Stimulated activated CD8-positive, alpha-beta memory T cell treated with anti-CD3 and anti-CD28 coated beads, Interleukin-4, amount 100 ng/mL, for 4 hours (primary cell): Measurements from ENCODE around the gene SECISBP2.

ENCODE experiments used
- DNase-seq, 2 donors: peaks; one replicate each; pipeline ENCODE4 v3.0.0-alpha.2; 2020; ENCODE audit warnings: low read depth in 2 of 2, low spot score in 1 of 2

Gene SECISBP2

DNA sequence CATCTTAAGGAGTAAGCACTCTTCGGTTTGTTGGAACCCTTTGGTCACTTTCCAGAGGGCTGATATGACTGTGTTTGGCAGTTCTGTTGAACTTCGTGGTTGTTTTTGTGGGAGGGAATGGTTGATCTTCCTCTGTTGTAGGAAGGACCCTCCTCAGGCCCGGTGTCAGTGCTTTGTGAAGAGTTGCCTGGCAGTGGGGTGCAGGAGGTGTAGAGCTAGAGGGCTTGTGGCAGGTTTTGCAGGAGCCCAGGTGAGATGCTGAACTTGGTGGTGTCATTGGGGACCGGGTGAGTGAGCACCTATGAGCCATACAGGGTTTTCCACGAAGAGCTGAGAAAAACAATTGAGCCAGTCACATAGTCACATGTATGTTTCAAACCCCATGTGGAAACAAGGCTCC lies 27.2 kb downstream of the SECISBP2 start:
- no peak for DNase-seq

DNA sequence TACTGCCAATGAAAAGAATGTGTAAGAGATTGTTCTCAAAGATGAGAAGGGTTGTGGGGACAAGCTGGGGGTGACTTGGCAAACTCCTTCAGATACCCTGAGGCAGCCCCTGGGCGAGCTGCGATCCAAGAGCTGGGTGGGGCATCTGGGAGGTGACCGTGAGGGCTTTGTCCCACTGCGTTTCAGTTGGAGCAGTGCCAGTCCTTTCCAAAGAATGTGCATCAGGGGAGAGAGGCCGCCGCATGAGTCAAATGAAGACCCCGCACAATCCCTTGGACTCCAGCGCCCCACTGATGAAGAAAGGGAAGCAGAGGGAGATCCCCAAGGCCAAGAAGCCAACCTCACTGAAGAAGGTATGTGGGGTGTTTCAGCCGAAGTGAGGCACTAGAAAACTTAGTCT lies 28.4 kb downstream of the SECISBP2 start:
- DNase-seq, result no peak

DNA sequence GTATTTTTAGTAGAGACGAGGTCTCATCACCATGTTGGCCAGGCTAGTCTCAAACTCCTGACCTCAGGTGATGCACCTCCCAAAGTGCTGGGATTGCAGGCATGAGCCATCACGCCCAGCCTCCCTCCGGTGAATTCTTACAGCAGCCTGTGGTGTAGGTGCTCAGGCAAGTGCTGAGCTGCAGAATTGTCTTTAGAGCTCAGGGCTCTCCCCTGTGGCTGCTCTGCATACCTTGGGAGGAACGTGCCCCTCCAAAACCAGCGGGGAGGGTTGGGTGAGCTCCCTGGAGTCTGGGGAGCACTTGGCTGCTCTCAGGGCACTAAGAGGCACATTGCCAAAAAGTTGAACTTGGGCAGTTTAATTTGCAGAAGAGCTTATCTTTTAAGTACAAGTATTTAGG lies 29.4 kb downstream of the SECISBP2 start:
- DNase-seq, result no peak

DNA sequence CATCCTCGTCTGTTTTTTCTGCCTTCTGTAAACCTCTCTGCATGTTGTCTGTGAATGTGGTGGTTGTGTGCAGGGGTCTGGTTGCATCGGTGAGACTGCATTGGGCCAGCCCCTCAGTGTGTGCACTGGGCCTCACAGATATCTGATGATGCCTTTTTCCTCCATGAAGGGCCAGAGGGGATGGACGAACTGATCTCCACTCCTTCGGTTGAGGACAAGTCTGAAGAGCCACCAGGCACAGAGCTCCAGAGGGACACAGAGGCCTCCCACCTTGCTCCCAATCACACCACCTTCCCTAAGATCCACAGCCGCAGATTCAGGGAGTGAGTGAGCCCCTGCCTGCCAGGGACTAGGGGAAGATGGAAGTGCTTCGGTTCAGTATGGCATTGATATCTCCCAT lies 31.3 kb downstream of the SECISBP2 start:
- DNase-seq, result no peak

DNA sequence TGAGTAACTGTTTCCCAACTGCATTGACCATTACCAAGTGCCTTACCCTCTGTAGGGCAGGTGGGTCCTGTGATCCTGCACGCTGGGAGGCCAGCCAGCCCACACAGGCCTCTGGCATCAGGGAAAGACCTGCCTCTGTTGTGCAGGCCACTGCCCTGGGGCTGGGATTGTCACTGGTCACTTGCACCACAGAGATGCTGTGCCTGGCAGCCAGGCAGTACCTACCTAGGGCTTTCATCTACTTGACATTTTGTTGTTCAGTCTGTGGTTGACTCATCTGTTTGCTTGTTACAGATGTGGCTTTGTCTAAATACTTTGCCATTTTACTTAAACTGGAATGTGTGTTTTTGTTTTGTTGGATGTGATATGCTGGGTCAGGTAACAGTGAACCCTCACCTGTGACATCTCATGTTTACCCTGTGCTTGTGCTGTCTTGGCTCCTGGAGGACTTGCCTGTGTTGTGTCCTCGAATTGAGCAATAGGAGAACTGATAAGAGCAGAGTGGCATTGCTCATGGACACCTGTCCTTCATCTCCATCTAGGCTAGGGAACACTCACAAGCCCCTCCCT lies 32.8 kb downstream of the SECISBP2 start:
- no peak for DNase-seq

DNA sequence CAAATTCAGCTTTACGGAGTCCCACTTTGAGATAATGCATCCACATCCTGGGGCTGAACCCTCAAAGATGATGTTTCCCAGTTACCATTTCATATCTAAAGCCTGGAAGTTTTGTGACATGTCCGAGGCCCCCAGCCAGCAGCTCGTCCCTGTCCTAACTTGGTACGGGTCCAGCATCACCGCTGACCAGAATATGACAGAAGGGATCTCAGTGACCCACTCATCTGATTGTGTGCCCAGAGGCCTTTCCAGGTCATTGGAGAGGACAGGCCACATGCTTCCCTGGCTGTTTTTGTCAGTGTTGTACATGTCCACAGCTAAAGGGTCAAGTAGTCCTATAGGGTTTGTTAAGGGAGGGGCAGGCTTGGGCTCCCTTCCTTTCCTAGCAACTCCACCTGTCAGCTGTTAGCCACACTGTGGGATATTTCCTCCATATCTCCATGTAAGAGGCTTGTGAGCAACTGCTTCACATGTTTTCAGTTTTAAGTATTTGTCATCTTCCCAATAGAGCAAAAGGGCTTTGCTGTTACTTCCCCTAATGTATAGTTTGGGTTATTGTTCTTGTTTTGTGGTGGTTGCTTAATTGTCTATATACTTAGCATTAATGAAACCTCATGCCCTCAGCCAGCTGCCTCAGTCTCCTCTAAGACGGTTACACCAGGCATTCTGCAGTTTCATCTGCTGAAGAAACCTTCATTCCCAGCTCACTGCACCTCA lies 33.4 kb downstream of the SECISBP2 start:
- DNase-seq, result no peak

DNA sequence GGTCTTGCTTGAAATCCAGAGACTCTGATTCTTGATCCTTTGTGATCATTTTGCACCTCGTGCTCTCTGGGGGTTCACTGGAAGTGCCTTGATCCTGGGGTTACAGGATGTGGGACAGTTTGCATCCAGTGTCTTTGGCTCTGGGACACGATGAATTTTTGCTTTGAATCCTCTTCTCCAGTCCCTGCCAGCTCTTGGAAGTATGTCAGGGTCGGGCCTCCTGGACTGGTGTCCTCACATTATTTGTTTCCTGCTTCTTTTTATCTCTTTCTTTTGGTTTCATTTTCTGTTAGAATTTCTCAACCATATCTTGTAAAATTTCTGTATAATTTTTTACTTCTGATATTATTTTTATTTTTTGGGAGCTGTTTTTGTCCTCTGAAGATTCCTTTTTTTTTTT lies 34.2 kb downstream of the SECISBP2 start:
- no peak for DNase-seq

DNA sequence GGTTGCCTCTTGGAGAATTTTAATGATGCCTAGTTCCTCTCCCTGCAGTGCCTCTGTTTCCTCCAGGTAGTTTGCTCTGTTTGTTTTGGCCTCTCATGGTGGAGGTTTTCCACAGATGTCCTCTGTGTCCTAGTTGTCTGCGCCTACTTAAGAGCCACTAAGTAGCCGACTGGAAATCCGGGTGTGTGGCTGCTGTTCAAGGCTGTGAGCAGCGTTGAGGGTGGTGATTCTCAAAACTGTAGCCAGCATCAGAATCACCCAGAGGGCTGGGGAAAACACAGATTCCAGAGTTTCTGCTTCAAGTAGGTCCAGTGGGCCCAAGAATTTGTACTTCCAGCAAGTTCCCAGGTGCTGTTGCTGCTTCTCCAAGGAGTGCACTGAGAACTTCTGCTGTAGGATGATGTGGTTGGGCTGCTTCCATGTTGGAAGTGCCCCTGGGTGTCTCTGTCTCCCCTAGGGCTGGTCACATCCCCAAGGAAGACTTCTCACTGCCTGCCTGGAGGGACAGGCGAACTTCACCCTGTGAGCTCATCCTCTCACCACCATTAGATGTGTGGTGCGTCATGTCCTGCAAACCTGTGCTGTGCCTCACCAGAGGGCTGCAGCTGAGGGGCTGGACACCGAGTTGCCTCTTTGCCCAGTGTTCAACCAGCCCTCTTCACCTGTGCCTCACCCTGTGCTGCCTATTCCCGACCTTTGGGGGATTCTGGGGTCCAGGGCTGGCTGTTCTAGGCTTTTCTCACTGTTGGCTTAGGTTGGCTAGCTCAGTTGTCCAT lies 34.8 kb downstream of the SECISBP2 start:
- no peak for DNase-seq

DNA sequence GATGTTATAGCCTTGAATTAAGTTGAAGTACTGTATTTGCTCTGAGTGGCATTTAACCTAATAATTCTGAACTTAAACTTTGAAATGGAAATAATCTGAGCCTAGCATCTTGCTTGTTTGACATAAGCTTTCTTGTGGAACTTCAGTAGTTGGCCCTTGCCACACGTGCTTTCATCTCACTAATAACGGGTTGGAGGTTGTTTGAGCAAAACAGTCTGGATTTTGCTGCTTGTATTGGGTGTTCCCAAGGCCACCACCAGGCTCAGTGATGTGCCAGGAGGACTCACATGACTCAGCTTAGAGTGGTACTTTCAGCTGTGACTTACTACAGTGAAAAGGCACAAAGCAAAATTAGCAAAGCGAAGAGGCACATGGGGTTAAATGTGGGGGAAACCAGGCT lies 35.7 kb downstream of the SECISBP2 start:
- DNase-seq, result no peak

DNA sequence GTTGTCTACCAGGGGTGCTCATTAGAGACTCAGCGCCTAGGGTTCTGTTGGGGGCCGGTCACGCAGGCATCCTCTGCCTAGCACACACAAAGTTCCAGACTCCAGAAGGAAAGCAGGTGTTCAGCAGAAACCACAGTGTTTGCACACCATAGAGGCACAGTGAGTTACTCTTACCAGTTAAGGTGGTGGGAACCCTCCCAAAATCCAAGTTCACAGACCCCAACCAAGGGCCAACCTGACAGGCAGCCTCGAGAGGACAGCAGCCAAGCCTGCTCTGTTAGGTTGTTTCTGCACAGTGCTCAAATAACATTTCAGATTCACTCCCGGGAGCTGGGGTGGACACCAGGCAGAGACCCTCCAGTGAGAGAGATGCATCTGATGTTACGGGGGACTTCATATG lies 36.2 kb downstream of the SECISBP2 start:
- DNase-seq, result no peak

DNA sequence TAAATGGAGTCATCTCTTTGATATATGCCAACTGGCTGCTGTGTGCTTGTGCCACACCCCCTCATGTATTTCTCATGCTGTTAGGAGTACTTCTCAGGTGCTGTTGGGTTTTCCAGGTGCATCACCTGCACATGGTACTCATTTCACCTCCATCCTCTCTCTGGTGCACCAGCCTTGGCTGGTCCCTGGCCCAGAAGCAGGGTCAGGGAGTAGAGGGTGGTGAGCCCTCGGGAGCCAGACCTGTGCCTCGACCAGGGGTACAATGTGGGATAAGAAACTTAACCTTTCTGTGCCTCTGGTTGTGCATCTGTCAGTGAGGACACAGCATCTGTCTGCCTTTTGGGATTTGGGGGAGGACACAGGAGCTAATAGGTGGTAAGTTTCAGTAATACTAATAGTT lies 38.5 kb downstream of the SECISBP2 start:
- DNase-seq, result no peak

DNA sequence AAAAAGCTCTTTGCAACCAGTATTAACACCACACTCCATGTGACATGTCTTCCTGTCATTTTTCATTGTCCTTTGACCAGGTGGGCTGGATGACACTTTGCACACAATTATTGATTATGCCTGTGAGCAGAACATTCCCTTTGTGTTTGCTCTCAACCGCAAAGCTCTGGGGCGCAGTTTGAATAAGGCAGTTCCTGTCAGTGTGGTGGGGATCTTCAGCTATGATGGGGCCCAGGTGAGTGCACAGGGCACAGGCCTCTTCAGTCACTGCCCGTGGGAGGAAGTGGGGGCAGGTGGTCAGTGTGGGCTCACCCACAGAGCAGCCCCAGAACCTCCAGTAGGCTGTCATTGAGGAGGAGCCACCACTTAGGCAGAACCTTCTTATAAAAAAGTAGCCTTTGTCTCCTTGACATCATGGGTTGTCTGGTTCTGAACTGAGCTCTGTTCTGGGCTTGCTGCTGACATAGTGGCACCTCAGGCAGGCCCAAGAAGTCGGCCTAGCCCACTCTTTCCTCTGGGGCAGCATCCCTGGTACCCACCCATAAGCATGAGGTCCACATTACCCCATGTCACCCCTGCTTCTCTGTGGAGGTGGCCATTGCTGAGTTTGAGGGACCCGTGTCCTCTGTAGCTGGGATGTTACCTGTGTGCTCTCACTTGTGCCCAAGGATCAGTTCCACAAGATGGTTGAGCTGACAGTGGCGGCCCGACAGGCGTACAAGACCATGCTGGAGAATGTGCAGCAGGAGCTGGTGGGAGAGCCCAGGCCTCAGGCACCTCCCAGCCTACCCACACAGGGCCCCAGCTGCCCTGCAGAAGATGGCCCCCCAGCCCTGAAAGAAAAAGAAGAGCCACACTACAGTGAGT lies 39.3 kb downstream of the SECISBP2 start:
- DNase-seq, result no peak

DNA sequence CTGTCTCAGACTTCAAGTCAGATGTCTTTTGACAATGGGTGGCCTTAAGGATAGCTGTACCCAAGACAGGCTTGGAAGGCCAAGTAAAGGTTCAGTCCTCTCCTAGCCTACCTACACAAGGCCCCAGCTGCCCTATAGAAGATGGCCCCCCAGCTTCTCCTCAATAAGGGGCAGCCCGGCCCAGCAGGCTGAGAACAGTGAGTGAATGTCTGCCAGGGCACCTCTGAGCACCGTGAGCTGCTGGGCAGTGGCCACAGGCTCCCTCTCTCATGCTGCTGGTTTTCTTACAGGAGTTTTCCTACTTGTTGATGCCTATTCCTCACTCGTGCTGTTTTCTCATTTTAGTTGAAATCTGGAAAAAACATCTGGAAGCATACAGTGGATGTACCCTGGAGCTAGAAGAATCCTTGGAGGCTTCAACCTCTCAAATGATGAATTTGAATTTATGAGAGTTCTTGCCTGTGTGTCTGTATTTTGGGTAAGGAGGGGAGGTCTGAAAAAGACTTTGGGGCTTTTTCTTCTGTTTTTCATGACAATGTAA lies 40.1 kb downstream of the SECISBP2 start:
- DNase-seq, result no peak

DNA sequence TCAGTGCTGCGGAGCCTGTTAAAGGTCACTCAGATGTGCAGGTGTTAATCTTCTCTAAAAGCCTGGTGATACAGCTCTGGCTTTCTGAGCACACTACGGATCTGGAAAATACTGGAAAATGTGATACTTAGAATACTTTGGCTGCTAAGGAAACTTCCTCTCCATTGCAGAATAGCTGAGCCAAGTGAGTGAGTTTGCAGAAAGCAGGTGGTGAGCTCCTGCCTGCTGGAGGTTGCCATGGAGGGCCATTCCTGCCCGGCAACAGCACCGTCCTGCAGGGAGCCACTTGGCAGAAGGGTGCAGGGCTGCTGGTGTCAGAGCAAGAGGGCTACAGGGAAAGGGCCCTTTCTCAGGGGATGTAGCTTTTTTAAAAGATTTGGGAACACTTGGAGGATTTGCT lies 40.7 kb downstream of the SECISBP2 start:
- DNase-seq, result no peak

DNA sequence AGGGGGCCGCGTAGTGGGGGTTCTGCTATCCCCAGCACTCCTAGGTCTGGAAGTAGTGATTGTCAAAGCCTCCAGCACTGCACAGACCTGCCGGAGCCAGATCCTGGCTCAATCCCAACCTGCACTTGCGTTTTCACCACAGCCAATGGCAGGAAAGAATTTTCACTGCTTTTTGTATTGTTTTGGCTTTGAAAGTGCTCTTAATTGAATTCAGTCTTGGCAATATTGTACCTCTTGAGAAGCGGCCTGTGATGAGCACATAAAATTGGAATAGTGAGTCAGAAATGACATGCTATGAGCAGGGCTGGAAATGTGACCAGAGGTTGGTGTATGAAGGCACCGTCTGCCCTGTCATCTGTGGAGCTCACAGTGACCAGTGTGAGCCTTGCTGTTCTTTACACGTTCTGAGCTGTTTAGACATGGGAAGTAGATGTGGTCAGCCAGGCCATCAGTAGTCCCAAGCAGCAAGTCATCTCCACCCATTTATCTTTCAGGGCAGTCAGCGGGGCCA lies 41.5 kb downstream of the SECISBP2 start:
- DNase-seq, result no peak

DNA sequence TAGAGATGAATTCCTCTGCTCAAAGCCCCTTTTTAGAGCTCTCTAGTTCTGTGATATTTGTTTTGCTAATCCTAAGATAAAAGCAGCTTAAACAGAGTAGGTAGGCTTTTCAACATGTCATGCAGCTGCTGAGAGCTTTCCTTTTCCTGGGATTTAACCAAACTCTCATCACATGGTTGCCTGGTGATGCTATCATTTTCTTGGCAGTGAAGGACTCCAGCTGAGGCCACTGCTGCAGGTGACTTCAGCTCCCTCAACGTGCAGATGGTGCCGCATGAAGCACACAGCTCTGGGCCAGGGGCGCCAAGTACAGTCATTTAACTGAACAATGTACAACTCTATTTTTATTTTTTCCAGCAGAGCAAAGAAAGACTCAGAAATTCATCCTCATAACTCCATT lies 42.2 kb downstream of the SECISBP2 start:
- DNase-seq, result no peak

DNA sequence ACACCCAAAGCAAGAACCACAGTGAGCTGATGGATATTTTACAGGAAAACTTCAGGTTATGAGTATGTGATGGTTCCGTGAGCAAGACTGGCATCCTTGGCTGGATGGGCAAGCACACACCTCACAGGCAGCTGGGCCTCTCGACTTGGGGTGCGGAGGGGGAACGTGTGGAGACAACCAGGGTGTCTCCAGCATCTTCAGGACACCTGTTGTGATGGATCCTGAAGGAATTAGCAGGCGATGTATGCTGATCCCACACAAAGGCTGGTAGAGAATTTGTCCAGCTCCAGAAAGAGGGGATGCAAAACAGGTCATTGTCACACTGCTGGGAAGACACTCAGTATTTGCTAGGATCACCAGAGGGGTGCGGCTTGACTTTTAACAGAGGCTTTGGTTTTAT lies 42.7 kb downstream of the SECISBP2 start:
- DNase-seq, result no peak

DNA sequence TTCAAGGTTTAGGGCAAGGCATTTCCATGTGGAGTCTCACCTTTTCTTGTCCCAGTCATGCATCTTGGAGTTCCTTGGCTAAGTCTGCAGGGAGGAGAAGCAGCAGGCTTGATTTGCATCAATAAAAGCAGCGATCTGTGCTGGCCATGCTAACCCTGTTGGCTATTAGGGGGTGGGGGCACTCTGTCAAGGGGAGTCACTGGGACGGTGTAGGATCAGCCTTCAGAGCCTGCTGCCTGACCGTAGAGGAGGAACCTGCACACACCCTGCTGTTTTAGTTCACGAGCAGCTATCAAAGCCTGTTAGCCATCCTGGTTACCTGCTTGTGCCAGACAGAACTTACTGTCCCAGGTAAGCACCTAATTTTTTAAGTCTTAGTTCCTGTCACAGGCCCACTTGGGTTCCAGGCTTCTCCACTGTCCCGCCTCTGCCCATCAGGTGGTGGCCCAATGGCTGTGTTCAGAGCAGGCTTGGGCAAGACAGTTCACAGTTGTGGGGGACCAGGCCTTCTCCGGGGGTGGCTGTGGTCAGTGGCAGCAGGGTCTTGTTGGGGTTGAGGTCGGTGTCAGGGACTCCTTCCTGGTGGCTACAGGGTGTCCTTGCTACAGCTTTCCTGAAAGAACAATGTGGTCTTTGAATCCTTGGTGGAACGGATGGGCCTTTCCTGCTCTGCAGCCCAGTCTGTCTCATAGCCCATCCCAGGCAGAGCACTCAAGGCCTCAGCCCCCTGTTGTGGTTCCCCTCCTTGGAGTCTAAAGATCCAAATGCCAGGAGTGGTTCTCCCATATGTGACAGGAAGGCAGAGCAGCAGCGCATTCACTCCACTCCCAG lies 43.7 kb downstream of the SECISBP2 start:
- DNase-seq, result no peak

DNA sequence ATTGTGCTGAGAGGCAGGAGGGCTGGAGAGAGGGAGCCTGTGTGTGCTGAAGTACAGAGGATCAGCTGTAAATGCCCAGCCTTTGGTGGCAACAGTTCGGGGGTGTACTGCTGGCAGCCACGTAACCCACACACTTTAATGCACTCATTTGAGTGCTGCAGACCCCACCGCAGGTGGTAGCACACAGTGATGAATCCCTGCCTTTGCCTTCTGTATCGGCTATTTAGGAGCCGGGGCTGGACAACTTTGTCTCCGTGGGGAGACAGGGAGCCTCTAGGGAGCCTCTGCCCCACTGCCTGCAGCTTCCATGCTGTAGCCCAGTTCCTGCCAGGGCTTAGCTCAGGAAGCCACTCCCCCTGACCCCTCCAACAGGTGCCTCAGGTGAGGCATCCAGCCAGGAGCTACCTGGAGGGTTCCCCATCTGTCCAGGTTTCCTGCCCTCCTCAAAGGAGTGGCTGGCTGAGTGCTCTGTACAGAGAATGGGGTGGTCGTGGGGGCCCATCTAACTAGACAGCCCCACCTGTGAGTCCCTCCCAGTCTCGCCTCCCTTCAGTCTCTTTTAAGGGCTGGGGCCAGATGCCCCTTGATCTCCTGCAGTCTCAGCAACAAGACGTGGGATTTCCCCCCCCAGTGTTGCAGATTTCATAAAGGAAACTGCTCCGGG lies 44.5 kb downstream of the SECISBP2 start:
- DNase-seq, result no peak

DNA sequence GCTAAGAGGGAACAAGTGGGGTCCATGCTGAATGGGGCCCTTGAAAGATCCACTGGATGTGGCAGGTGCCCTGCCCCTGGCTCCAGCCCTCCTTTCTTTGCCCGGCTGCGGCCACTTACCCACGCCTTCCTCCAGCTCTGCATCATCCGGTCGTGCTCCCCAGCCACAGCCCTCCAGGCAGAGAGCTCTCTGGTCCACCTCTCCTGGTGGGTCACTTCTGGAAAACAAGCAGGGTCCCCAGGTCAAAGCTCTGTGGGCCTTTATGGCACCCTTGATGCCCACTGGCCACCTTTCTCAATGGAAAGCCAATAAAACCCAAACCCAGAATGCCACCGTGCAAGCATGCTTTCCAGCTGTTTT lies 45.0 kb downstream of the SECISBP2 start:
- DNase-seq, result no peak
